H9 (cell line): ENCODE data around the gene YLPM1. TPM values are rescaled to one million over a fixed set of nuclear protein-coding genes. Genes with fewer than 3 reads are reported as not detected.

Experiments used
- DNase-seq: peaks from one replicate; pipeline ENCODE4 v3.0.0-alpha.2; 2017
- H2AFZ ChIP-seq: one replicate; pipeline ENCODE4 v1.6.1; 2013; ENCODE audit warnings: mild to moderate bottlenecking, low read length, control low read depth, moderate library complexity
- H2AK5ac ChIP-seq: 2 replicates; pipeline ENCODE4 v1.6.1; 2013; ENCODE audit warnings: low read length, control low read depth, mixed read lengths; ENCODE audit not compliant: insufficient read length
- H2BK120ac ChIP-seq: one replicate; pipeline ENCODE4 v1.6.1; 2013; ENCODE audit warnings: low read depth, mild to moderate bottlenecking, low read length, control low read depth, inconsistent platforms; ENCODE audit not compliant: poor library complexity, severe bottlenecking
- H2BK12ac ChIP-seq: 2 replicates; pipeline ENCODE4 v1.6.1; 2013; ENCODE audit warnings: low read length, control low read depth, mixed read lengths, low read depth; ENCODE audit not compliant: insufficient read length
- H2BK15ac ChIP-seq: 2 replicates; pipeline ENCODE4 v1.6.1; 2013; ENCODE audit warnings: low read depth, low read length, control low read depth
- H2BK20ac ChIP-seq: one replicate; pipeline ENCODE4 v1.6.1; 2013; ENCODE audit warnings: low read depth, mild to moderate bottlenecking, low read length, control low read depth, inconsistent platforms; ENCODE audit not compliant: poor library complexity, severe bottlenecking
- H2BK5ac ChIP-seq: 2 replicates; pipeline ENCODE4 v1.6.1; 2013; ENCODE audit warnings: low read length, control low read depth, mixed read lengths; ENCODE audit not compliant: insufficient read length
- H3K14ac ChIP-seq: 2 replicates; pipeline ENCODE4 v1.6.1; 2013; ENCODE audit warnings: low read length, control low read depth; ENCODE audit not compliant: insufficient read depth
- H3K18ac ChIP-seq: 2 replicates; pipeline ENCODE4 v1.6.1; 2013; ENCODE audit warnings: low read depth, mild to moderate bottlenecking, mixed read lengths, low read length, control low read depth; ENCODE audit not compliant: insufficient read length
- H3K23ac ChIP-seq: 2 replicates; pipeline ENCODE4 v1.6.1; 2013; ENCODE audit warnings: low read length, control low read depth, mixed read lengths, low read depth; ENCODE audit not compliant: insufficient read length
- H3K23me2 ChIP-seq: 2 replicates; pipeline ENCODE4 v1.6.1; 2013; ENCODE audit warnings: low read depth, mild to moderate bottlenecking, mixed read lengths, low read length, control low read depth; ENCODE audit not compliant: insufficient read length, poor library complexity, severe bottlenecking
- H3K27ac ChIP-seq: 2 replicates; pipeline ENCODE4 v1.5.1; 2013; ENCODE audit warnings: low read length, control low read depth, mixed read lengths, low read depth; ENCODE audit not compliant: insufficient read length
- H3K27me3 ChIP-seq: 2 replicates; pipeline ENCODE4 v1.6.1; 2013; ENCODE audit warnings: low read length, control low read depth, inconsistent platforms; ENCODE audit not compliant: insufficient read depth
- H3K4ac ChIP-seq: 2 replicates; pipeline ENCODE4 v1.6.1; 2013; ENCODE audit warnings: low read depth, mild to moderate bottlenecking, control low read depth, inconsistent platforms, low read length, moderate library complexity
- H3K4me1 ChIP-seq: 2 replicates; pipeline ENCODE4 v1.6.1; 2013; ENCODE audit warnings: low read length, control low read depth, inconsistent platforms; ENCODE audit not compliant: insufficient read depth
- H3K4me2 ChIP-seq: 2 replicates; pipeline ENCODE4 v1.6.1; 2013; ENCODE audit warnings: low read length, control low read depth, mixed read lengths; ENCODE audit not compliant: insufficient read length, insufficient read depth
- H3K56ac ChIP-seq: 2 replicates; pipeline ENCODE4 v1.6.1; 2013; ENCODE audit warnings: low read depth, mild to moderate bottlenecking, mixed read lengths, low read length, control low read depth; ENCODE audit not compliant: insufficient read length
- H3K79me1 ChIP-seq: 2 replicates; pipeline ENCODE4 v1.6.1; 2013; ENCODE audit warnings: low read depth, mild to moderate bottlenecking, moderate library complexity, low read length, control low read depth, inconsistent platforms; ENCODE audit not compliant: insufficient read depth, poor library complexity, severe bottlenecking
- H3K79me2 ChIP-seq: 2 replicates; pipeline ENCODE4 v1.6.1; 2013; ENCODE audit warnings: low read length, control low read depth, inconsistent platforms; ENCODE audit not compliant: insufficient read depth
- H3K9ac ChIP-seq: 2 replicates; pipeline ENCODE4 v1.6.1; 2013; ENCODE audit warnings: low read length, control low read depth, mixed read lengths; ENCODE audit not compliant: insufficient read length; ENCODE audit errors: extremely low read depth
- H3K9me3 ChIP-seq: one replicate; pipeline ENCODE4 v1.6.1; 2013; ENCODE audit warnings: low read depth, low read length, inconsistent platforms; ENCODE audit not compliant: control insufficient read depth
- H3T11ph ChIP-seq: one replicate; pipeline ENCODE4 v1.6.1; 2013; ENCODE audit warnings: mild to moderate bottlenecking, low read length, control low read depth, inconsistent platforms
- H4K20me1 ChIP-seq: one replicate; pipeline ENCODE4 v1.6.1; 2013; ENCODE audit not compliant: control insufficient read depth, insufficient read length, insufficient read depth
- H4K5ac ChIP-seq: 2 replicates; pipeline ENCODE4 v1.6.1; 2013; ENCODE audit warnings: low read depth, mild to moderate bottlenecking, mixed read lengths, low read length, control low read depth; ENCODE audit not compliant: insufficient read length
- H4K8ac ChIP-seq: replicated peaks from 2 replicates; pipeline ENCODE4 v1.6.1; 2013; ENCODE audit warnings: low read length, control low read depth, mixed read lengths, low read depth; ENCODE audit not compliant: insufficient read length
- H4K91ac ChIP-seq: 2 replicates; pipeline ENCODE4 v1.6.1; 2013; ENCODE audit warnings: low read depth, mild to moderate bottlenecking, moderate library complexity, mixed read lengths, low read length, control low read depth; ENCODE audit not compliant: insufficient read length
- H3K27ac Mint-ChIP-seq, 3 experiments: 2 replicates in 2 of 3; 3 replicates in 1 of 3; pipeline ENCODE4 v1.8.0; 2020 to 2021; ENCODE audit warnings: mixed read lengths in 3 of 3, mild to moderate bottlenecking in 1 of 3, moderate library complexity in 1 of 3
- H3K27me3 Mint-ChIP-seq: 2 replicates; pipeline ENCODE4 v1.8.0; 2021; ENCODE audit warnings: low read depth, mild to moderate bottlenecking, moderate library complexity, mixed read lengths
- H3K36me3 Mint-ChIP-seq, 3 experiments: 2 replicates in 2 of 3; 3 replicates in 1 of 3; pipeline ENCODE4 v1.8.0; 2020 to 2021; ENCODE audit warnings: low read depth in 3 of 3, mixed read lengths in 3 of 3; ENCODE audit not compliant: insufficient read depth in 1 of 3
- H3K4me1 Mint-ChIP-seq, 2 experiments: 2 replicates each; pipeline ENCODE4 v1.8.0; 2020; ENCODE audit warnings: mixed read lengths in 2 of 2
- H3K4me3 Mint-ChIP-seq, 2 experiments: 2 replicates in 1 of 2; 3 replicates in 1 of 2; pipeline ENCODE4 v1.8.0; 2020 to 2021; ENCODE audit warnings: mild to moderate bottlenecking in 2 of 2, mixed read lengths in 2 of 2, moderate library complexity in 1 of 2
- H3K9me3 Mint-ChIP-seq, 2 experiments: 2 replicates in 1 of 2; 3 replicates in 1 of 2; pipeline ENCODE4 v1.8.0; 2020; ENCODE audit warnings: mild to moderate bottlenecking in 2 of 2, mixed read lengths in 2 of 2, moderate library complexity in 1 of 2
- CTCF ChIP-seq: fragments of 200-600 bp; sonication (generic); conservative IDR thresholded peaks from 3 replicates; pipeline ENCODE4 v1.8.0; 2021; ENCODE audit warnings: antibody characterized with exemption, mild to moderate bottlenecking
- WGBS: extraction: QIAGEN DNeasy Blood & Tissue Kit; methylation state at CpG from one replicate; pipeline ENCODE4 v1.1.7; 2013; ENCODE audit warnings: missing lambda C conversion rate, low lambda C conversion rate, mixed read lengths; ENCODE audit not compliant: insufficient read length; ENCODE audit errors: extremely low coverage; 5-methylcytosine and 5-hydroxymethylcytosine counted together
- total RNA-seq: library from RNA; stranded (reverse); gene quantifications from 2 replicates; pipeline ENCODE4 v1.2.1, GENCODE V29; 2021

Gene YLPM1
- total RNA-seq, 1 experiment from 2014 or later, result 82.2 TPM

- Histone ChIP-seq H3K4me2 (no peak overlapping the region), H3K27ac (no peak overlapping the region), H3K23ac (peak overlapping the region; percentile 31), H3K79me1 (no peaks in the 10 kb centered on the region), H2BK120ac (no peak overlapping the region), H3K23me2 (no peaks in the 10 kb centered on the region), H3K4me1 (no peaks in the 10 kb centered on the region), H3K18ac (no peak overlapping the region), H3K4ac (no peak overlapping the region), H2AFZ (no peak overlapping the region), H2BK12ac (no peak overlapping the region), H3K9ac (no peak overlapping the region), H2BK15ac (no peak overlapping the region), H3K9me3 (no peaks in the 10 kb centered on the region), H2BK5ac (no peak overlapping the region), H3K56ac (peak overlapping the region; percentile 90), H2AK5ac (no peak overlapping the region), H4K91ac (no peak overlapping the region), H3T11ph (no peak overlapping the region), H2BK20ac (no peak overlapping the region), H4K5ac (no peak overlapping the region), H3K27me3 (no peaks in the 10 kb centered on the region), H4K8ac (no peak overlapping the region), H3K79me2 (no peaks in the 10 kb centered on the region), H4K20me1 (no peaks in the 10 kb centered on the region), H3K14ac (no peak overlapping the region)
- H3K27me3 Mint-ChIP-seq, result no peaks in the 10 kb centered on the region; the same call in 1 of the 2 replicates
- WGBS, result no CpG with 5 or more reads among the region's 2 CpGs
- H3K36me3 Mint-ChIP-seq, result peaks cover 2 to 6% (median 4%) of the 10 kb centered on the region in 3 experiments; a peak in 6 of 7 replicates
- peaks cover 5 to 7% of the 10 kb centered on the region in 2 experiments for H3K9me3 Mint-ChIP-seq
- no peak for DNase-seq
- no peak overlapping the region for H3K27ac Mint-ChIP-seq
- no peaks in the 10 kb centered on the region for H3K4me1 Mint-ChIP-seq
- no peak overlapping the region for H3K4me3 Mint-ChIP-seq
- no peak for TF ChIP-seq CTCF
Observed at GRCh38 chr14:74747237-74747636, 15.9 kb upstream of the YLPM1 start.
